NCI-H1436 (cell line): ENCODE results near the gene EIF3K.
"Not testable (repeated sequence)": the region's sequence is repeated elsewhere in the genome, so short reads cannot be mapped to it uniquely, and the experiment has no call there.

Experiments used
- DNase-seq: peaks from one replicate; lab custom pipeline; 2025; lab: John Stamatoyannopoulos, UW

Gene EIF3K

GRCh38 chr19:38618590-38619360, at the start of gene EIF3K:
EIF3K (plus strand) TSS chr19:38619188; CDS start chr19:38619269, 81 bp downstream.
- peak; percentile 96 for DNase-seq

GRCh38 chr19:38569368-38569983, 49.5 kb upstream of the EIF3K start:
- DNase-seq, result no peak

GRCh38 chr19:38571682-38572081, 47.3 kb upstream of the EIF3K start:
- DNase-seq, result no peak

GRCh38 chr19:38577826-38578225, 41.2 kb upstream of the EIF3K start:
- no peak for DNase-seq

GRCh38 chr19:38579304-38579703, 39.7 kb upstream of the EIF3K start:
- DNase-seq, result not testable (repeated sequence)

GRCh38 chr19:38580080-38580479, 38.9 kb upstream of the EIF3K start:
- DNase-seq, result no peak

- DNase-seq, result no peak
These were observed 35.6 kb upstream of the EIF3K start for GRCh38 chr19:38583219-38583984.

GRCh38 chr19:38583985-38584305, 35.0 kb upstream of the EIF3K start:
- no peak for DNase-seq

GRCh38 chr19:38587562-38587961, 31.4 kb upstream of the EIF3K start:
- DNase-seq, result no peak

GRCh38 chr19:38588041-38588440, 30.9 kb upstream of the EIF3K start:
- no peak for DNase-seq

GRCh38 chr19:38592940-38593339, 26.0 kb upstream of the EIF3K start:
- no peak for DNase-seq

GRCh38 chr19:38596057-38596981, 22.7 kb upstream of the EIF3K start:
- no peak for DNase-seq

GRCh38 chr19:38597075-38597474, 21.9 kb upstream of the EIF3K start:
- no peak for DNase-seq

- no peak for DNase-seq
These were observed 19.3 kb upstream of the EIF3K start for GRCh38 chr19:38599722-38600121.

GRCh38 chr19:38602856-38603255, 16.1 kb upstream of the EIF3K start:
- not testable (repeated sequence) for DNase-seq

GRCh38 chr19:38606131-38606530, 12.9 kb upstream of the EIF3K start:
- no peak for DNase-seq

- no peak for DNase-seq
These were observed 4.7 kb upstream of the EIF3K start for GRCh38 chr19:38614289-38614688.

- no peak for DNase-seq
These were observed 3.9 kb upstream of the EIF3K start for GRCh38 chr19:38615007-38615581.

- no peak for DNase-seq
These were observed 2.7 kb upstream of the EIF3K start for GRCh38 chr19:38616265-38616664.

GRCh38 chr19:38617283-38617763, 1.7 kb upstream of the EIF3K start:
- DNase-seq, result no peak
